NK-92 (cell line): Measurements from ENCODE around the gene GAS7.

Experiments
- DNase-seq: peaks from one replicate; lab custom pipeline; 2025; ENCODE audit not compliant: unreplicated experiment; lab: John Stamatoyannopoulos, UW

Gene GAS7

GRCh38 chr17:10172778-10173177 is 25.6 kb downstream of the GAS7 start:
- DNase-seq = no peak

- DNase-seq = no peak
Measured at GRCh38 chr17:10172241-10172741, 26.1 kb downstream of the GAS7 start.

- no peak for DNase-seq
Measured at GRCh38 chr17:10171581-10171981, 26.8 kb downstream of the GAS7 start.

GRCh38 chr17:10171122-10171571 is 27.3 kb downstream of the GAS7 start:
- DNase-seq = no peak

GRCh38 chr17:10170233-10170632 is 28.2 kb downstream of the GAS7 start:
- DNase-seq = no peak

GRCh38 chr17:10169290-10169689 is 29.1 kb downstream of the GAS7 start:
- no peak for DNase-seq

- no peak for DNase-seq
Measured at GRCh38 chr17:10166176-10166935, 32.0 kb downstream of the GAS7 start.

GRCh38 chr17:10162096-10162495 is 36.3 kb downstream of the GAS7 start:
- no peak for DNase-seq

- no peak for DNase-seq
Measured at GRCh38 chr17:10161386-10161785, 37.0 kb downstream of the GAS7 start.

GRCh38 chr17:10156948-10157607 is 41.3 kb downstream of the GAS7 start:
- DNase-seq = no peak

- DNase-seq = no peak
Measured at GRCh38 chr17:10156599-10156947, 41.8 kb downstream of the GAS7 start.

- no peak for DNase-seq
Measured at GRCh38 chr17:10156077-10156435, 42.4 kb downstream of the GAS7 start.

GRCh38 chr17:10155371-10156076 is 42.9 kb downstream of the GAS7 start:
- DNase-seq = no peak

- DNase-seq = no peak
Measured at GRCh38 chr17:10151667-10152496, 46.5 kb downstream of the GAS7 start.

GRCh38 chr17:10149573-10150399 is 48.6 kb downstream of the GAS7 start:
- DNase-seq = no peak

GRCh38 chr17:10147761-10148415 is 50.5 kb downstream of the GAS7 start:
- DNase-seq = no peak

- DNase-seq = no peak
Measured at GRCh38 chr17:10147040-10147439, 51.4 kb downstream of the GAS7 start.

GRCh38 chr17:10144982-10145381 is 53.4 kb downstream of the GAS7 start:
- no peak for DNase-seq

- DNase-seq = no peak
Measured at GRCh38 chr17:10144456-10144855, 54.0 kb downstream of the GAS7 start.

GRCh38 chr17:10141436-10141835 is 57.0 kb downstream of the GAS7 start:
- DNase-seq = no peak
